Activated T-helper 1 cell treated with anti-CD3 and anti-CD28 coated beads, Interleukin-12 subunit alpha, Interleukin-12 subunit beta, Interleukin-2, Interleukin-4 antibody, amounts not matched to agents 30 ng/mL and 10 ng/mL and 1 ng/mL, durations not matched to agents 14 hours and 24 hours and 36 hours (primary cell): ENCODE results near the gene FAM162B. TPM values are rescaled to one million over a fixed set of nuclear protein-coding genes. Genes with fewer than 3 reads are reported as not detected.

Experiments
- total RNA-seq: library from RNA; stranded (reverse); gene quantifications from 2 replicates; pipeline ENCODE4 v1.2.3, GENCODE V29; 2022

Gene FAM162B
- total RNA-seq, 1 donor from 2014 or later, result not detected

Other genes with a start within 250 kb of the FAM162B start
- not detected in 2 replicates for gene TRAPPC3L, start 220.0 kb downstream of the FAM162B start, total RNA-seq
- not detected in 2 replicates for gene CALHM4, start 212.0 kb downstream of the FAM162B start, total RNA-seq
- gene RWDD1, start 194.2 kb downstream of the FAM162B start, total RNA-seq, result 41.4 and 41.5 TPM in 2 replicates
- gene RSPH4A, start 149.2 kb downstream of the FAM162B start, total RNA-seq, result 0.36 TPM in 1 of 2 replicates, not detected in the other
- 15.9 and 22.2 TPM in 2 replicates for gene ZUP1, start 97.0 kb downstream of the FAM162B start, total RNA-seq
- gene KPNA5, start 84.5 kb downstream of the FAM162B start, total RNA-seq, result 6.1 and 7.6 TPM in 2 replicates
- not detected in 2 replicates for gene GPRC6A, start 63.4 kb upstream of the FAM162B start, total RNA-seq
- gene RFX6, start 111.5 kb upstream of the FAM162B start, total RNA-seq, result not detected in 2 replicates